Measurements from ENCODE around the gene EGF.

Gene EGF

DNA sequence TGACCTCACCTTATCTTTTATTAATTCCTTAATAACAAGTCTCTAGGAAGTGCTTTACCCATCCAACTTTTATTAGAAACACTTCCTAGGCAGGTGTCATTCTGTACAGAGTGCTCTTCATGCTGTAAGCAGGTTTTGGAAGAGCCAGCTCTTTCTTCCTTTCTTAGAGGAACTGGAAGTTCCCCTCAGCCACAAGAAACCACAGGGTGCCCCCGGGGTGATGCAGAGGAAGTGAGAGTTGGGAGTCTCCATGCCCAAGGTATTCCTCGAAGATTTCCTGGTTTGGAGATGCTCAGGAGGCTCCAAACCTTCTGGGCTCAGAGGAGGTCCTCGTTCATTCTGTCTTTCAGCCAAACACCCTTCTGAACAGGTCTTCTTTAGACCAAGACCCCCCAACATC lies 83.8 kb downstream of the EGF start:
- Histone ChIP-seq H3K4me2 (peak overlapping the region; percentile 6 to 62 (median 29); a peak in 15 of 22 replicates), H3K27me3 (peaks cover 0 to 29% (median 0%) of the 10 kb centered on the region in 11 experiments; a peak in 4 of 22 replicates), H3K9ac (no peak overlapping the region), H3K4me3 (no peak overlapping the region), H3K4me1 (peaks cover 11 to 23% (median 17%) of the 10 kb centered on the region in 10 experiments), H3K27ac (no peak overlapping the region), H3K36me3 (no peaks in the 10 kb centered on the region), H3K9me3 (replicated peaks in 1 of 11) (peaks cover 0 to 4% (median 0%) of the 10 kb centered on the region in 11 experiments; a peak in 2 of 22 replicates), H4K20me1 (peaks cover 0 to 13% (median 0%) of the 10 kb centered on the region in 11 experiments; a peak in 1 of 22 replicates)
- no peak for TF ChIP-seq Cebpa-rat (IDR thresholded peaks at IDR 0.05)

DNA sequence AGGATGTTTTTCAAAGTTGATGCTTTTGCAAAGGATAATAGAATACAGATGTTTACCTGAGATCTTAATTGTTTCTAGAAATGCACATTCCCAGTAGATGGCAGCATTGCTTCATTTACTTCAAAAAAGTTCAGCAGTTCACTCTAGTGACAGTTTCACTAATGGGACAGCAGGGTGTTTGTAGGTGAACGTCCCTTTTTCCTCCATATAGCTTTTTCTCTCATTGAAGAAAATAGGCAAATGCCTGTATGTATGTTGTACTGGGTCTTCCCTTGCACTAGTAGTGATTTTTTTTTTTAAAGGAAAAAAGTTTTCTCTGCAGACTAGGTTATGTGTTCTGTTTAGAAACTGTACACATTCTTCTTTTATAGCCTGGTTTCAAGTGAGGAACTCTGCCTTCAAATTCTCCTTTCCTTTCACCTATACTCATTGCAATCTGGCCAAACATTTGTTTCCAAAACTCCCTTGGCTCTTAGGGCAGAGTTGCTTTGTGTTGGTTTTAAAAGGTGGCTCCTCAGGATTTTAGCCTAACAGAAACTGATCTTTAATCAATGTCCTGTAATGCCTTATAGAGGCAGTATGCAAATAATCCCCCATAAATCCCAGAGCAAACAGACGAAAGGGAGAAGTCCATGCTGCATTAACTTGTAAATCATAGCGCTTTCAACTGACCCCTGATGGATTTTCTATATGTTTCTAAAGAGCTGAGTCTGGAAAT lies 86.3 kb downstream of the EGF start:
- no peak overlapping the region for H3K9ac ChIP-seq
- H3K36me3 ChIP-seq: no peaks in the 10 kb centered on the region
- peaks cover 0 to 36% (median 0%) of the 10 kb centered on the region in 11 experiments; a peak in 4 of 22 replicates for H3K27me3 ChIP-seq
- peaks cover 0 to 13% (median 0%) of the 10 kb centered on the region in 11 experiments; a peak in 1 of 22 replicates for H4K20me1 ChIP-seq
- no peak overlapping the region for H3K4me3 ChIP-seq
- no peaks in the 10 kb centered on the region for H3K9me3 ChIP-seq (replicated peaks in 1 of 11)
- H3K4me2 ChIP-seq: no peak overlapping the region
- peaks cover 9 to 23% (median 15%) of the 10 kb centered on the region in 10 experiments for H3K4me1 ChIP-seq
- H3K27ac ChIP-seq: no peak overlapping the region
- no peak for TF ChIP-seq Cebpa-rat (IDR thresholded peaks at IDR 0.05)

DNA sequence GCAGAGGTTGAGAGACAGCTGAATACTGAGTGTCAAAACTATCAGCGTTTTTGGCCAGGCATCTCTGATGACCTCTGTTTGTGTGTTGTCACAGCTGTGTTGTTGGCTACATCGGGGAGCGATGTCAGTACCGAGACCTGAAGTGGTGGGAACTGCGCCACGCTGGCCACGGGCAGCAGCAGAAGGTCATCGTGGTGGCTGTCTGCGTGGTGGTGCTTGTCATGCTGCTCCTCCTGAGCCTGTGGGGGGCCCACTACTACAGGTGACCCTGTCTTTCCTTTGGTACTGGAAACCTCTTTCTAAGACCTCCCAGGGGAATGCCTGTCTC lies 86.9 kb downstream of the EGF start:
- Histone ChIP-seq H4K20me1 (peaks cover 0 to 13% (median 0%) of the 10 kb centered on the region in 11 experiments; a peak in 1 of 22 replicates), H3K9me3 (replicated peaks in 1 of 11) (no peaks in the 10 kb centered on the region), H3K4me1 (peaks cover 9 to 23% (median 12%) of the 10 kb centered on the region in 10 experiments), H3K4me3 (no peak overlapping the region), H3K9ac (no peak overlapping the region), H3K36me3 (no peaks in the 10 kb centered on the region), H3K27me3 (peaks cover 0 to 33% (median 0%) of the 10 kb centered on the region in 11 experiments; a peak in 4 of 22 replicates), H3K27ac (no peak overlapping the region), H3K4me2 (no peak overlapping the region; a peak in 1 of 22 replicates)
- TF ChIP-seq Cebpa-rat (IDR thresholded peaks at IDR 0.05): no peak

DNA sequence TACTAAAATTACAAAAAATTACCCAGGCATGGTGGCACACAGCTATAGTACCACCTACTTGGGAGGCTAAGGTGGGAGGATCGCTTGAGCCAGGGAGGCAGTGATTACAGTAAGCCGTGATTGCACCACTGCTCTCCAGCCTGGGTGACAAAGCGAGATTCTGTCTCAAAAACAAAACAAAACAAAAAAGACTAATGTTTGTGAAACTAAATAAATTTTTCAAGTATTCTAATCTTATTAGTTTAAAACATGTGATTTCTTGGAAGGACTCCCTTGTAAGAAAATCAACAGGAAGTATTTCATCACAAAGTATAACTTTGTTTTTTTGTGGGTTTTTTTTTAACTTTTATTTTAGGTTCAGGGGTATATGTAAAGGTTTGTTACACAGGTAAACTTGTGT lies 89.6 kb downstream of the EGF start:
- no peak overlapping the region for H3K27ac ChIP-seq
- no peak for TF ChIP-seq Cebpa-rat (IDR thresholded peaks at IDR 0.05)
- H4K20me1 ChIP-seq: 0 out of 22 replicates have a peak, but pooled peaks cover 0 to 6% (median 0%) of the 10 kb centered on the region in 11 experiments

DNA sequence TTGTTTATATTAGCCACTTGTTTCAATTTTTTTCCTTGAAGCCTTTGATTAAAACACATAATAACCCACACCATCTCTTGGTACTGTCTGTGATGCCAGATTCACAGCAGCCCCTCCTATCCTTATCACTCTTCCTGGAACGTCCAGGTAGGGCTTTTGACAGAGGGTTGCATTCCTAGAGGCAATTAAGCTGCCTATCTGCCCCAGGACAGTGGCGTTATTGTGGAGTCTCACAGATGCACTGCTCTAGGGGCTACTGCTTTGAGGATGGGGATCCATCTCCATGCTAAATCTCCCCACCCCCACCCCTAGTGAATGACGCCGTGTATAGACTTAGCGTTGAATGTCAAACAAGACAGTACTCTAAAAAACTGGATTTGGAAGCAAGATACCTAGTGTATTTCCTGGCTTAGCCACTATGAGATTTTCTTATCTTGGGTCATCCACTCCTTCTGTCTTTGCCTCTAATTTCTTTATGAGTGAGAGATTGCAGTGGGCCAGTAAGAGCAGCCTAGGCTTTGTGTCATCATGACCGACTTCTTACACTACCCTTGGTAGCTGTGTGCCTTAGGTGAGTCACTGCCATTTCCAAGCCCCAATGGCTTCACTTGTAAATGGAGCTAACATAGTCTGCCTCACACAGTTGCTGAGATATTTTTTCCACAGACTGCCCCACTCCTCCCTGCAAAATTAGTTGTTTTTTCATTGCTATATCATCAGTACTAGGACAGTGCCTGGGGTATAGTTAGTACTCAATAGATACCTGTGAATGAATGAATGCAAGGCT lies 90.9 kb downstream of the EGF start:
- Histone ChIP-seq H3K27ac (no peak overlapping the region), H3K4me3 (no peak overlapping the region), H3K36me3 (no peaks in the 10 kb centered on the region), H3K9me3 (replicated peaks in 1 of 11) (no peaks in the 10 kb centered on the region), H3K4me2 (no peak overlapping the region), H3K9ac (no peak overlapping the region), H3K27me3 (peaks cover 0 to 47% (median 0%) of the 10 kb centered on the region in 11 experiments; a peak in 4 of 22 replicates), H4K20me1 (no peaks in the 10 kb centered on the region), H3K4me1 (peaks cover 0 to 30% (median 0%) of the 10 kb centered on the region in 10 experiments; a peak in 7 of 20 replicates)
- no peak for TF ChIP-seq Cebpa-rat (IDR thresholded peaks at IDR 0.05)

More for the DNA sequence above, 89.6 kb downstream of the EGF start:
- peaks cover 0 to 43% (median 0%) of the 10 kb centered on the region in 11 experiments; a peak in 4 of 22 replicates for H3K27me3 ChIP-seq
- no peaks in the 10 kb centered on the region for H3K36me3 ChIP-seq
- H3K4me3 ChIP-seq: no peak overlapping the region
- H3K4me1 ChIP-seq: peaks cover 0 to 30% (median 0%) of the 10 kb centered on the region in 10 experiments; a peak in 7 of 20 replicates
- H3K9ac ChIP-seq: no peak overlapping the region
- H3K4me2 ChIP-seq: no peak overlapping the region; a peak in 1 of 22 replicates
- no peaks in the 10 kb centered on the region for H3K9me3 ChIP-seq (replicated peaks in 1 of 11)

DNA sequence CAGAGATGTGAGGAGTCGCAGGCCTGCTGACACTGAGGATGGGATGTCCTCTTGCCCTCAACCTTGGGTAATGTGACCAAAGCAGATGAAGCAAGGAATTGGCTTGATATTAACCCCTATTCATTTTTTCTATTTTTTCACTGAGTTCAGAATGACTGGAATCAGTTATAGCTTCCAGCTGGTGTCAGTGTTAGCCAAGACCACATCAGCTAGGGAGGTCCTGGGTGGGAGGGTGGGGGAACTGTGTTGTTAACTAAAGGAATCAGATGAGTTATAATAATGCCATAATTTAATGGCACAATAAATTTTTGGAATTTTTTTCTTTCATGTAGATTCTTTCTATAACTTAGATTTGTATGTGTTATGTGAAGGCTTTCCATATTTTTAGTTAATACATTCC lies 91.9 kb downstream of the EGF start:
- H3K9me3 ChIP-seq (replicated peaks in 1 of 11): no peaks in the 10 kb centered on the region
- H4K20me1 ChIP-seq: no peaks in the 10 kb centered on the region
- H3K4me3 ChIP-seq: no peak overlapping the region
- H3K27me3 ChIP-seq: peaks cover 0 to 52% (median 0%) of the 10 kb centered on the region in 11 experiments; a peak in 4 of 22 replicates
- H3K9ac ChIP-seq: no peak overlapping the region
- H3K27ac ChIP-seq: no peak overlapping the region
- no peak overlapping the region for H3K4me2 ChIP-seq
- peaks cover 0 to 23% (median 0%) of the 10 kb centered on the region in 10 experiments; a peak in 7 of 20 replicates for H3K4me1 ChIP-seq
- no peak for TF ChIP-seq Cebpa-rat (IDR thresholded peaks at IDR 0.05)
- H3K36me3 ChIP-seq: no peaks in the 10 kb centered on the region

DNA sequence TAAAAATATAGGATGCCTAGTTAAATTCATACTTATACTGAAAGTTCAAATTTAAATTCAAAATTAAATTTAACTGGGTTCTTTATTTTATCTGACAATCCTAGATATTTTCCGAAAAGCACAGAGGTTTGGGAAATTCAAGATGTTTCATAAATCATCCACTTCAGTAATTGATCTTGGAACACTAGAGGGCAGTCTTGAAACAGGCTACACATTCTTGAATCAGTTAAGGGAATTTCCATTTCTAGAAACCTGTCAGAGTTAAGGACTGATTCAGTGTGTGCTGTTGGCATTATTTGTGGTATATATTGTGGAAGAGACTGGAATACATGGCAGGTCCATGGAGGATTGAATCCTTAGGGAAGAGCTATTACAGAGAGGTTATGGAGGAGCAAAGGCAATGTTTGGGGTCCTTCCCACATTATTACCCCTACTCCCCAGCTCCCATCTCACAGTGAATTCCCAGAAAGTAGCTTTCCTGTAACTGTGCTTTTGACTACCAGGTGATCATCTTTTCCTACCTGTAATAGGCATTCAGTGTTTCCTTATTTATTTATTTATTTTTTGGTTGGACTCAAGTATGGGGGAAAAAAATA lies 92.9 kb downstream of the EGF start:
- H3K4me1 ChIP-seq: peaks cover 0 to 18% (median 0%) of the 10 kb centered on the region in 10 experiments; a peak in 5 of 20 replicates
- H3K9ac ChIP-seq: no peak overlapping the region
- H3K36me3 ChIP-seq: no peaks in the 10 kb centered on the region
- H3K27ac ChIP-seq: no peak overlapping the region
- TF ChIP-seq Cebpa-rat (IDR thresholded peaks at IDR 0.05): no peak
- H3K9me3 ChIP-seq (replicated peaks in 1 of 11): no peaks in the 10 kb centered on the region
- H3K27me3 ChIP-seq: peaks cover 0 to 55% (median 0%) of the 10 kb centered on the region in 11 experiments; a peak in 4 of 22 replicates
- peak overlapping the region in 2 of 11 experiments; percentile 23 to 31; a peak in 4 of 22 replicates for H3K4me2 ChIP-seq
- H3K4me3 ChIP-seq: no peak overlapping the region
- H4K20me1 ChIP-seq: no peaks in the 10 kb centered on the region

DNA sequence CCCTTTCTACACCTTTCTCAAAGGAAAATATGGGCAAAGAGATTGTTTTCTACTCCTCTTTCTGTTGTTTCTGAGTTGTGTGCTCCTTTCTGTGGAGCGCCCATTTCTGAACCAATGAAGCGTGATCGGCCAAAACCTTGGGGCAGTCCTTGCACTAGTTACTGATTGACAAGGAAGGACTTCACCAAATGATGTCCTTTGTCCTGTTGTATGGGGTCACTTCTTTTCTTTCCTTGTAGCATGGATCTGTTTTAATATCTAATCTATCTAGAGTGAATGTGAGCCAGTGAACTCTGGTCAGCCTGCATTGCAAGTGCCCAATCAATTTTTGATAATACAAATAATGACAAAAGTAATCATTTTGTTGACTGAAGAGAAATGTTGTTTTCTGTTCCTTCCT lies 94.5 kb downstream of the EGF start:
- Histone ChIP-seq H4K20me1 (no peaks in the 10 kb centered on the region), H3K27me3 (peaks cover 0 to 60% (median 0%) of the 10 kb centered on the region in 11 experiments; a peak in 4 of 22 replicates), H3K9me3 (replicated peaks in 1 of 11) (no peaks in the 10 kb centered on the region), H3K4me3 (no peak overlapping the region), H3K9ac (no peak overlapping the region), H3K36me3 (no peaks in the 10 kb centered on the region), H3K4me2 (no peak overlapping the region), H3K27ac (no peak overlapping the region), H3K4me1 (peaks cover 0 to 18% (median 0%) of the 10 kb centered on the region in 10 experiments; a peak in 5 of 20 replicates)
- TF ChIP-seq Cebpa-rat (IDR thresholded peaks at IDR 0.05): no peak
